Fibroblast of mammary gland (primary cell): Measurements from ENCODE around the gene DPF1.

Experiments
- DNase-seq: peaks from one replicate; pipeline ENCODE4 v3.0.0-alpha.2; 2010; ENCODE audit warnings: low read depth
- H3K4me3 ChIP-seq: 2 replicates; pipeline ENCODE4 v1.5.1; 2011; ENCODE audit warnings: low read depth, mild to moderate bottlenecking, low read length, moderate library complexity; ENCODE audit not compliant: control insufficient read depth
- TF ChIP-seq, protein P1 (sequence below): conservative IDR thresholded peaks from 2 replicates; pipeline ENCODE4 v1.5.1; 2011; ENCODE audit warnings: low read depth, low read length, inconsistent platforms; ENCODE audit not compliant: control insufficient read depth, insufficient read depth

DPF1 gene

DNA sequence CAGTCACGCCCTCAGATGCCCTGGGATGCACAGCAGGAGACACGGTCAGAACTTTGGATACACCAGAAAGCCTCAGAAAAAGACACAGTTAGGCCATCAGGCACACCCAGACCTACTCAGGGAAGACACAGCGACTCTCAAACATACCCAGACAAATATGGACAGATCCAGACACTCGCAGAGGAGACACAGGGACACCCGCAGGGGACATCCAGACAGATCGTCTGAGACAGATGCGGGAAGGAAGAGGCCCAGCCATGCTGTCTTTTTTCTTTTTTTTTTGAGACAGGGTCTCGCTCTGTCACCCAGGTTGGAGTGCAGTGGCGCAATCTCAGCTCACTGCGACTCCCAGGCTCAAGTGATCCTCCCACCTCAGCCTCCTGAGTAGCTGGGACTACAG, 4.8 kb downstream of the DPF1 start:
- no peak for DNase-seq
- TF ChIP-seq, protein P1, sequence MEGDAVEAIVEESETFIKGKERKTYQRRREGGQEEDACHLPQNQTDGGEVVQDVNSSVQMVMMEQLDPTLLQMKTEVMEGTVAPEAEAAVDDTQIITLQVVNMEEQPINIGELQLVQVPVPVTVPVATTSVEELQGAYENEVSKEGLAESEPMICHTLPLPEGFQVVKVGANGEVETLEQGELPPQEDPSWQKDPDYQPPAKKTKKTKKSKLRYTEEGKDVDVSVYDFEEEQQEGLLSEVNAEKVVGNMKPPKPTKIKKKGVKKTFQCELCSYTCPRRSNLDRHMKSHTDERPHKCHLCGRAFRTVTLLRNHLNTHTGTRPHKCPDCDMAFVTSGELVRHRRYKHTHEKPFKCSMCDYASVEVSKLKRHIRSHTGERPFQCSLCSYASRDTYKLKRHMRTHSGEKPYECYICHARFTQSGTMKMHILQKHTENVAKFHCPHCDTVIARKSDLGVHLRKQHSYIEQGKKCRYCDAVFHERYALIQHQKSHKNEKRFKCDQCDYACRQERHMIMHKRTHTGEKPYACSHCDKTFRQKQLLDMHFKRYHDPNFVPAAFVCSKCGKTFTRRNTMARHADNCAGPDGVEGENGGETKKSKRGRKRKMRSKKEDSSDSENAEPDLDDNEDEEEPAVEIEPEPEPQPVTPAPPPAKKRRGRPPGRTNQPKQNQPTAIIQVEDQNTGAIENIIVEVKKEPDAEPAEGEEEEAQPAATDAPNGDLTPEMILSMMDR = no peak
- no peak overlapping the region for H3K4me3 ChIP-seq

DNA sequence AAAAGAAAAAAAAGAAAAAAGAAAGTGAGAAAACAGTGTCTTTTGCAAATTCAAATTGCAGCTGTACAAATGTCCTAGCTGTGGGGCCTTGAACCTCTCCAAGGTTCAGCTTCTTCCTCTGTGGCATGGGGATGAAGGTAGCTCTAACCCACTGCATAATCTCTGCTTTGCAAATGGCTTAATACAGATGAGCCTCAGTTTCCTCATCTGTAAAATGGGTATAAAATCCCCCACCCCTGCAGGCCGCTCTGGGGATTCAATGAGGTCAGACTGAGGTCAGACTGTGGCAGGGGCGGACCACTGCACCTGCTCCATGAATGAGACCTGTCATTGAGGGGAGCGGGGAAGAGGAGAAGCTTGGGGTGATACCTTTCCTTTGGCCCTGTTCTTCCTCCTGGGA, 5.8 kb downstream of the DPF1 start:
- no peak overlapping the region for H3K4me3 ChIP-seq

DNA sequence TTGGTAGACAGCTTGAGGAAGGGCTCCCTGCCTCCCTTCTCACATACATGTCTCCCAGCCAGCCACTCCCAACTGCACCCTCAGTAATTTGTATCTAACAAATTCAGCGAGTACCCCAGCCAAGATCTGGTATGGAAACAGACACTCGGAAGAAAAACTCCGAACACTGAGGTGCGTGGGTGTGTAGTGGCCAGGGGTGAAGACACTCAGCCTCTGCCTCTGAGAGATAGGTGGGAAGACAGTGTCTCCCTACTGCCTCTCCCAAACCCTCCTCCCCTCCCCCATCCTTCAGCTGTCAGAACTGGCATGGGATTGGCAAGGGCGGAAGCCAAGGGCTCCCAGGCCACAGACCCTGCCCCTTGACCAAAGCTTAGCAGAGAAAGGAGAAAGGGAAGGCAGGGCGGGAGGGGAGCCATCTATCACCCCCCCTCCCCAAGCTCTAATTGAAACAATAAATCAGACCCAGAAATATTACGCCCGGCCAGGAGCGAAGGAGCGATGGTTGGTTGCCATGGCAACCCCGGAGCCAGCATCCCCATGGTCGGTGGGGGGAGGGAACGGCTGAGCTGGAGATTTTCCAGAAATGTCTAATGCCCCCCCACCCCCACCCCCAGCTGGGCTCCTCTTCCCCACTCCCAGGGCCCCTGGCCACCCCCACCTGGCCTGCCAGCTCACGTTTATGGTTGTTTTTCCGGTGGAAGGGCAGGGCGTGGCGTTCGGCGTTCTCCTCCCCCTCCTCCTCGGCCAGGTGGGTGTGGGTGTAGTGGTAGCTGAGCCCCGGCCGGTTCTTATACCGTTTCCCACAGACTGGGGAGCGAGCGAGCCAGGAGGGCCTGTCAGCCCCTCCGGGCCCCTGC, 7.0 kb downstream of the DPF1 start:
- no peak for DNase-seq
- TF ChIP-seq, protein P1 = no peak
- no peak overlapping the region for H3K4me3 ChIP-seq

More for the DNA sequence above, 5.8 kb downstream of the DPF1 start:
- DNase-seq = no peak
- TF ChIP-seq, protein P1 = no peak

DNA sequence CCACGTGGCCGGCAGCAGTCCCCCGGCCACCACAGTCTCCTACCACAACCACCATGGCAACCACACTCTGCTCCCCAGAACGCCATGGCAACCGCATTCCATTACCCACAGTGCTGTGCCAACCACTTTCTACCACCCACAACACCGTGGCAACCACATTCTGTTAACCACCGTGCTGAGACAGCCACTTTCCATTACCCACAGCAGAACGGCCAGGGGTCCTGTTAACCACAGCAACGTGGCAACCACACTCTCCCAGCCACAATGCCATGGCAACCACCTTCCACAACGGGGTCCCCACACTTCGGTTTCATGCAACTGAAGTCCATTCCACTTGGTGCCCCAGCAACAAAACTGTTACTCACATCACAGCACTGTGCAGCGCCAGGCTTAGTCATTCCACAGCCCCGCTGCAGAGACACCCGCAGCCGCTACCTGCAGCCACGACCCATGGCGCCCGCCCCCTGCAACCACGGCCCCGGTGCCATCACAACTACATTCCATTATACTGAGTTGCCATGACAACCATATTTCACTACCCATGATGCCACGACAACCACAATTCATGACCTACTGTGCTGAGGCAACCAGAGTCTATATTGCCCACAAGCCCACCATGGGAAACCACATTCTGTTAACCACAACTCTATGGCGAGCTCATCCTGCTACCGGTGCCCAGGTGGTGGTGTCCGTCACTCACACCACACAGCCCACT, 10.0 kb downstream of the DPF1 start:
- TF ChIP-seq, protein P1 = no peak
- DNase-seq = peak; percentile 29
- H3K4me3 ChIP-seq = no peak overlapping the region

DNA sequence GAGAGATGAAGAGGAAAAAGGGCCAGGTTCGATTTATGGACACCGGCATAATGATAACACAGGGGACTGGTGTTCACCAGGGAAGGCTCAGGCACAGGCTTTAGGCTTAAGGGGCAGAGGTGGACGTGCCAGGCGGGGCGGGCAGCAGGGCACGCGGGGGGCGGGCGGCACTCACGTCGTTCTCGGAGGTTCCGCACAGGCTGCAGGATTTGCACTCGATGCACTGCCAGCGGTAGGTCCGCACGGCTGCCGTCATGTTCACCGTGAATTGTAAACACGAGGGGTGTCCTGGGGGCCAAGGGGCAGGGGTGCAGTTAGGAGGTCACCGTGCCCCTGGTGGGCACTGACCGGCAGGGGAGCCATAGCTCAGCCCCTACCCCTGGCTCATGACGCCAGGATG, 10.6 kb downstream of the DPF1 start:
- TF ChIP-seq, protein P1 = no peak
- no peak for DNase-seq
- no peak overlapping the region for H3K4me3 ChIP-seq

DNA sequence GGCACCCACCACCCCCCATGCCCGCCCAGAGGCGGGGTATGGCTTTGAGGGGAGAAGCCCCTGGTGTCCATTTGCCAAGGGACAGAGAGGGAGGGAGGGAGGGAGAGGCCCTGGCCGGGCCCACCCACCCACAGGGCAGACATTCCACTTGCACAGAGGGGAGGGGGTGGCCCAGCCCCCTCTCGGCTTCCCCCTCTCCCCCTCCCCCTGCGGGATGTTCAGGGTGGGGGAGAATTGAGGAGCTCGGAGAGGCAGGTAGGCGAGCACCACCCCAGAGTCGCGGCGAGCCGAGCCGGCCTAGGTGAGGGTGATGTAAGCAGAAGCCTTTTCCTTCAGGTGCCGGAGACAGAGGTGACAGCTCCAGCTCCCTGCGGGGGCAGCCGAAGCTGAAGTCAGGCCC, 12.3 kb downstream of the DPF1 start:
- TF ChIP-seq, protein P1 = no peak
- no peak for DNase-seq
- H3K4me3 ChIP-seq = no peak overlapping the region
